HL-60 (cell line): ENCODE measurements around the gene NFE2L3.
"Not testable (repeated sequence)": the region's sequence is repeated elsewhere in the genome, so short reads cannot be mapped to it uniquely, and the experiment has no call there.

Experiments used
- DNase-seq, 2 experiments: peaks; one replicate each; pipeline ENCODE4 v3.0.0-alpha.2; 2010 to 2020; ENCODE audit warnings: low read depth in 1 of 2, low spot score in 1 of 2
- H3K27ac ChIP-seq: fragments of 250-450 bp; sonication (Bioruptor Pico); replicated peaks from 2 replicates; pipeline ENCODE4 v1.5.1; 2020; ENCODE audit warnings: mild to moderate bottlenecking, moderate library complexity
- H3K27me3 ChIP-seq: fragments of 250-450 bp; sonication (Bioruptor Pico); 2 replicates; pipeline ENCODE4 v1.5.1; 2021; ENCODE audit warnings: mild to moderate bottlenecking, moderate library complexity; ENCODE audit not compliant: insufficient read depth, poor library complexity, severe bottlenecking
- H3K4me3 ChIP-seq: replicated peaks from 2 replicates; pipeline ENCODE4 v1.5.1; 2011; ENCODE audit warnings: mild to moderate bottlenecking, control low read depth, low read length; ENCODE audit not compliant: insufficient read depth
- CTCF ChIP-seq: IDR thresholded peaks from one replicate; pipeline ENCODE4 v1.5.1; 2011; ENCODE audit warnings: low read length, control low read depth, inconsistent platforms; ENCODE audit not compliant: insufficient read depth
- GABPA ChIP-seq: IDR thresholded peaks from 2 replicates; pipeline ENCODE4 v1.6.1; 2012; ENCODE audit warnings: low read depth
- POLR2AphosphoS5 ChIP-seq: IDR thresholded peaks from 2 replicates; pipeline ENCODE4 v1.6.1; 2012; ENCODE audit warnings: low read depth
- REST ChIP-seq: IDR thresholded peaks from 2 replicates; pipeline ENCODE4 v1.6.1; 2012; ENCODE audit warnings: low read depth; ENCODE audit not compliant: insufficient replicate concordance
- SPI1 ChIP-seq: IDR thresholded peaks from 2 replicates; pipeline ENCODE4 v1.6.1; 2012; ENCODE audit warnings: low read depth, mild to moderate bottlenecking, borderline replicate concordance

NFE2L3 gene

GRCh38 chr7:26182706-26183105, 30.7 kb downstream of the NFE2L3 start:
- Histone ChIP-seq H3K4me3 (no peak overlapping the region), H3K27ac (no peak overlapping the region), H3K27me3 (no peaks in the 10 kb centered on the region)
- TF ChIP-seq POLR2AphosphoS5 (peak; percentile 36; the same call in 1 of the 2 replicates), GABPA (no peak)
- DNase-seq: no peak

GRCh38 chr7:26183545-26184280, 31.7 kb downstream of the NFE2L3 start:
- Histone ChIP-seq H3K27ac (no peak overlapping the region), H3K27me3 (no peaks in the 10 kb centered on the region), H3K4me3 (no peak overlapping the region)
- TF ChIP-seq GABPA: no peak
- no peak for DNase-seq

GRCh38 chr7:26184281-26185101, 32.5 kb downstream of the NFE2L3 start:
- DNase-seq, H3K4me3 ChIP-seq, H3K27ac ChIP-seq, H3K27me3 ChIP-seq: not testable (repeated sequence)
- 0 out of 2 replicates have a peak, but pooled peaks have one; percentile 22 for TF ChIP-seq POLR2AphosphoS5

GRCh38 chr7:26185131-26185843, 33.3 kb downstream of the NFE2L3 start:
- H3K4me3 ChIP-seq: no peak overlapping the region
- no peak for DNase-seq
- no peaks in the 10 kb centered on the region for H3K27me3 ChIP-seq
- no peak overlapping the region for H3K27ac ChIP-seq
- no peak for TF ChIP-seq REST
- TF ChIP-seq GABPA: no peak
- TF ChIP-seq SPI1: no peak
- no peak for TF ChIP-seq POLR2AphosphoS5
- no peak for TF ChIP-seq CTCF

- DNase-seq: no peak
- Histone ChIP-seq H3K27ac (no peak overlapping the region), H3K27me3 (no peaks in the 10 kb centered on the region), H3K4me3 (no peak overlapping the region)
- TF ChIP-seq REST: no peak
- no peak for TF ChIP-seq CTCF
- no peak for TF ChIP-seq SPI1
- no peak for TF ChIP-seq POLR2AphosphoS5
- no peak for TF ChIP-seq GABPA
Measured at GRCh38 chr7:26185844-26186180, 33.8 kb downstream of the NFE2L3 start.
